GM10266 (cell line): ENCODE results near the gene LHPP.
"Not testable (repeated sequence)": the region's sequence is repeated elsewhere in the genome, so short reads cannot be mapped to it uniquely, and the experiment has no call there.

Experiments
- DNase-seq: peaks from one replicate; pipeline ENCODE4 v3.0.0; 2012; ENCODE audit errors: extremely low spot score
- TF ChIP-seq, protein P1 (sequence below): IDR thresholded peaks from 2 replicates; pipeline ENCODE4 v1.5.1; 2012; ENCODE audit warnings: mild to moderate bottlenecking, low read depth; ENCODE audit not compliant: control insufficient read depth, insufficient read depth; ENCODE audit errors: missing control alignments

The LHPP gene

GRCh38 chr10:124607693-124608092, 146.1 kb downstream of the LHPP start:
- DNase-seq = no peak
- TF ChIP-seq, protein P1, sequence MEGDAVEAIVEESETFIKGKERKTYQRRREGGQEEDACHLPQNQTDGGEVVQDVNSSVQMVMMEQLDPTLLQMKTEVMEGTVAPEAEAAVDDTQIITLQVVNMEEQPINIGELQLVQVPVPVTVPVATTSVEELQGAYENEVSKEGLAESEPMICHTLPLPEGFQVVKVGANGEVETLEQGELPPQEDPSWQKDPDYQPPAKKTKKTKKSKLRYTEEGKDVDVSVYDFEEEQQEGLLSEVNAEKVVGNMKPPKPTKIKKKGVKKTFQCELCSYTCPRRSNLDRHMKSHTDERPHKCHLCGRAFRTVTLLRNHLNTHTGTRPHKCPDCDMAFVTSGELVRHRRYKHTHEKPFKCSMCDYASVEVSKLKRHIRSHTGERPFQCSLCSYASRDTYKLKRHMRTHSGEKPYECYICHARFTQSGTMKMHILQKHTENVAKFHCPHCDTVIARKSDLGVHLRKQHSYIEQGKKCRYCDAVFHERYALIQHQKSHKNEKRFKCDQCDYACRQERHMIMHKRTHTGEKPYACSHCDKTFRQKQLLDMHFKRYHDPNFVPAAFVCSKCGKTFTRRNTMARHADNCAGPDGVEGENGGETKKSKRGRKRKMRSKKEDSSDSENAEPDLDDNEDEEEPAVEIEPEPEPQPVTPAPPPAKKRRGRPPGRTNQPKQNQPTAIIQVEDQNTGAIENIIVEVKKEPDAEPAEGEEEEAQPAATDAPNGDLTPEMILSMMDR = no peak

- TF ChIP-seq, protein P1 = no peak
- no peak for DNase-seq
Measured at GRCh38 chr10:124608093-124608721, 146.6 kb downstream of the LHPP start.

DNA sequence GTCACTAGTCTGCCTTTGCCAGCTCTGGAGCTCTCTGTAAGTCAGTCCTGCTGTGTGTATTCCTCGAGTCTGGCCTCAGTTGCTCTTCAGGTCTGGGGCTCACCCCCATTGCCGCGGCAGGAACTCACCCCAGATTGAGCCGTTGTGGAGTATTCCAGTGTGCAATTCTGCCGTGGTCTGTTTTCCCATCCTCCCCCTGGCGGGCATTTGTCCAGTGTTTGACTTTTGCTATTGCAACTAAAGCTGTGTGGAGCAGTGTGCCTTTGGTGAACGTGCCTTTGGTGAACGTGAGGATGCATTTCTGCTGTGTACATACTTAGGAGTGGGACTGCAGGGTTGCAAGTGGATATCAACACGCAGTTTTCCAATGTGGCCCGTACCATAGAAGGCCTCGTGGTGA, 148.1 kb downstream of the LHPP start:
- TF ChIP-seq, protein P1 = no peak
- no peak for DNase-seq

DNA sequence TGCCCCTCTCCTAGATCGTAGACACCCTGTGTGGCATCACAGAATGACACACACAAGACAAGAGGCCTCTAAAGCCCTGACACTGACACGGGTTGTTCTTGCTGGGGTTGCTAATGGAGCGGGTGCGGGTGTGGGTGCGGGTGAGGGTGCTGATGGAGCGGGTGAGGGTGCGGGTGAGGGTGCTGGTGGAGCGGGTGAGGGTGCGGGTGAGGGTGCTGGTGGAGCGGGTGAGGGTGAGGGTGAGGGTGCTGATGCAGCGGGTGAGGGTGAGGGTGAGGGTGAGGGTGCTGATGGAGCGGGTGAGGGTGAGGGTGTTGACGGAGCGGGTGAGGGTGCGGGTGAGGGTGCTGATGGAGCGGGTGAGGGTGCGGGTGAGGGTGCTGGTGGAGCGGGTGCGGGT, 148.6 kb downstream of the LHPP start:
- not testable (repeated sequence) for DNase-seq

- DNase-seq = not testable (repeated sequence)
Measured at GRCh38 chr10:124610851-124611250, 149.2 kb downstream of the LHPP start.

DNA sequence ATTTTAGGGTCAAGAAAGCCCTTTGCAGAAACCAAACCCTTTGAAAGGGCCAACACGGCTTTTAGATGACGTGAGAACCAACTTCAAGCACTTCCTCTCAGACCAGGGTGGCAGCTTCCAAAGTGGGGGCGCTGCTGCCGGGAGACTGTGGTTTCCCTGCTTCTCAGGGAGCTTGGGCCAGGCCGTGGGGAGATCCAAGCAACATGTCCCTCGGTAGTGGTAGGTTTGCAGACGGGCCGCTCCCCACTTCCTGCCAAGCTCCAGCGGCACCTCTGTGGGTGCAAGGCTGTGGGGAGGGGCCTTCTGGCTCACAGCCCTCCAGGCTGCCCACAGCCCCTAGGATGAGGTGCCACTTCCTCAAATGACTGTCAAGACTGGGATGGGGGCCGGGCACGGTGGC, 150.1 kb downstream of the LHPP start:
- TF ChIP-seq, protein P1 = no peak
- DNase-seq = no peak

GRCh38 chr10:124612611-124613498, 151.2 kb downstream of the LHPP start:
- TF ChIP-seq, protein P1 = no peak
- DNase-seq = no peak

GRCh38 chr10:124614003-124614659, 152.5 kb downstream of the LHPP start:
- DNase-seq = peak; percentile 73
- TF ChIP-seq, protein P1 = no peak
